Measurements from ENCODE around the gene WDR27. TPM values are rescaled to one million over a fixed set of nuclear protein-coding genes. Genes with fewer than 3 reads are reported as not detected.

Gene WDR27
- total RNA-seq, 3 donors from 2014 or later, result 30.9 to 60.5 (median 49.1) TPM

GRCh38 chr6:169499848-169500247, 202.0 kb downstream of the WDR27 start:
- H3K9me3 ChIP-seq, result no peaks in the 10 kb centered on the region
- no peak for DNase-seq
- TF ChIP-seq CTCF (IDR thresholded peaks at IDR 0.05), result no peak
- no peak overlapping the region for H3K4me3 ChIP-seq
- H3K4me1 ChIP-seq (ENCODE audit: low read depth), result no peaks in the 10 kb centered on the region
- intact Hi-C loops (cut with DNase I, micrococcal nuclease), result no loop called here
- H3K36me3 ChIP-seq (ENCODE audit: low read depth), result no peaks in the 10 kb centered on the region
- ATAC-seq, result no peak

DNA sequence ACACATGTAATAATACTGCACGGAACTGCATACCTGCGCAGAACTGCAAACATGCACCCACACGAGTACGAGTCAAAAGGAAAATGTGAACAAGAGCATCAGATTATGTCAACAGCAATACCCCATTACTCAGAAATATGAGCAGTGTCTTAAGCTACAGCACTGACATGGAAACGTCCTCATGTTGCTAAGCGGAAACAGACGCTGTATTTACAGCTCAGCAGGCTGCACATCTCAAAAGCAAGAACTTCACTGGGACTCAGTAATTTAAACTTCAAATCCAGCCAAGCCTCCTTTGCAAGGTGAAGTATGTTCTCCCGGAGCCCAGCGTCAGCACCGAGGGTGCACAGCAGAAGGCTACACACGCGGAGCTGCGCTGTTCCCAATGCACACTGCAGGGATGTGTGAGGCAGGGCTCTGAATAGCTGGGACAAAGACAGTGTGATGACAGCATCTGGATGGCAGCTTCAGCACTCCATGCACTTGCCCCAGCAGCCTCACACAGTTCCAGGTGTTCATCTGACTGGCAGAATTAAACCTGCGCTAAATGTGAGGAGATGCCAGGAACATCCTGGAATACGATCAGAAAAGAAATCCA, 202.8 kb downstream of the WDR27 start:
- intact Hi-C loops (cut with DNase I, micrococcal nuclease), result no loop called here
- no peak for ATAC-seq

GRCh38 chr6:169495601-169496000, 206.2 kb downstream of the WDR27 start:
- Histone ChIP-seq H3K4me1 (ENCODE audit: low read depth) (no peaks in the 10 kb centered on the region), H3K4me3 (no peak overlapping the region), H3K36me3 (ENCODE audit: low read depth) (no peaks in the 10 kb centered on the region), H3K9me3 (no peaks in the 10 kb centered on the region)
- no peak for TF ChIP-seq CTCF (IDR thresholded peaks at IDR 0.05)
- no peak for DNase-seq
- ATAC-seq, result no peak
- intact Hi-C loops (cut with DNase I, micrococcal nuclease), result no loop called here

More for the DNA sequence above, 202.8 kb downstream of the WDR27 start:
- Histone ChIP-seq H3K36me3 (ENCODE audit: low read depth) (no peaks in the 10 kb centered on the region), H3K4me1 (ENCODE audit: low read depth) (no peaks in the 10 kb centered on the region), H3K9me3 (no peaks in the 10 kb centered on the region), H3K4me3 (no peak overlapping the region)
- DNase-seq, result no peak
- TF ChIP-seq CTCF (IDR thresholded peaks at IDR 0.05), result no peak

DNA sequence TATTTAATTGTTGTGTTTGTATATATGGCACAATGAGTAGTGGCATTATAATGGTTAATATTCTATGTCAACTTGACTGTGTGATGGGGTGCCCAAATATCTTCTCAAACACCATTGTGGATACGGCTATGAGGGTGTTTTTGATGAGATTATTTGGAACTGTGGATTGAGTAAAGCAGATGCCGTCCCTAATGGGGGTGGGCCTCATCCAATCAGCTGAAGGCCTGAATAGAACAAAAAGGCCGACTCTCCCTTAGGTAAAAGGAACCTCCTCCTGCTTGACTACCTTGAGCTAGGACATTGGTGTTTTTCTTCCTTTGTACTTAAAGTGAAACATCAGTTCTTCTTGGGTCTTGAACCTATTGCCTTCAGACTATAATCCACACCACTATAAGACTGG, 207.8 kb downstream of the WDR27 start:
- Histone ChIP-seq H3K36me3 (ENCODE audit: low read depth) (no peaks in the 10 kb centered on the region), H3K4me1 (ENCODE audit: low read depth) (no peaks in the 10 kb centered on the region), H3K9me3 (no peaks in the 10 kb centered on the region), H3K4me3 (no peak overlapping the region)
- intact Hi-C loops (cut with DNase I, micrococcal nuclease), result no loop called here
- DNase-seq, result no peak
- no peak for ATAC-seq
- TF ChIP-seq CTCF (IDR thresholded peaks at IDR 0.05), result no peak

- H3K9me3 ChIP-seq, result no peaks in the 10 kb centered on the region
- H3K36me3 ChIP-seq (ENCODE audit: low read depth), result no peaks in the 10 kb centered on the region
- no peaks in the 10 kb centered on the region for H3K4me1 ChIP-seq (ENCODE audit: low read depth)
- H3K4me3 ChIP-seq, result no peak overlapping the region
- intact Hi-C loops (cut with DNase I, micrococcal nuclease), result no loop called here
- no peak for TF ChIP-seq CTCF (IDR thresholded peaks at IDR 0.05)
- DNase-seq (no peak), ATAC-seq (no peak)
These were observed 210.3 kb downstream of the WDR27 start for GRCh38 chr6:169491482-169491881.

- no peak for TF ChIP-seq CTCF (IDR thresholded peaks at IDR 0.05)
- intact Hi-C loops (cut with DNase I, micrococcal nuclease), result no loop called here
These were observed 211.0 kb downstream of the WDR27 start for GRCh38 chr6:169490830-169491229.

More at GRCh38 chr6:169490830-169491229, 211.0 kb downstream of the WDR27 start:
- DNase-seq, result no peak
- ATAC-seq, result peak; percentile 14
- H3K4me1 ChIP-seq (ENCODE audit: low read depth), result no peaks in the 10 kb centered on the region
- H3K9me3 ChIP-seq, result no peaks in the 10 kb centered on the region
- H3K4me3 ChIP-seq, result no peak overlapping the region
- H3K36me3 ChIP-seq (ENCODE audit: low read depth), result no peaks in the 10 kb centered on the region

Data from mucosa of descending colon (tissue), 3 donors.